GM12872 (cell line): ENCODE data around the gene ERBB4.

ENCODE experiments used
- CTCF ChIP-seq: IDR thresholded peaks from 3 replicates; pipeline ENCODE4 v1.5.1; 2011; ENCODE audit warnings: low read depth, mild to moderate bottlenecking, low read length, moderate library complexity; ENCODE audit not compliant: insufficient read depth

The ERBB4 gene

DNA sequence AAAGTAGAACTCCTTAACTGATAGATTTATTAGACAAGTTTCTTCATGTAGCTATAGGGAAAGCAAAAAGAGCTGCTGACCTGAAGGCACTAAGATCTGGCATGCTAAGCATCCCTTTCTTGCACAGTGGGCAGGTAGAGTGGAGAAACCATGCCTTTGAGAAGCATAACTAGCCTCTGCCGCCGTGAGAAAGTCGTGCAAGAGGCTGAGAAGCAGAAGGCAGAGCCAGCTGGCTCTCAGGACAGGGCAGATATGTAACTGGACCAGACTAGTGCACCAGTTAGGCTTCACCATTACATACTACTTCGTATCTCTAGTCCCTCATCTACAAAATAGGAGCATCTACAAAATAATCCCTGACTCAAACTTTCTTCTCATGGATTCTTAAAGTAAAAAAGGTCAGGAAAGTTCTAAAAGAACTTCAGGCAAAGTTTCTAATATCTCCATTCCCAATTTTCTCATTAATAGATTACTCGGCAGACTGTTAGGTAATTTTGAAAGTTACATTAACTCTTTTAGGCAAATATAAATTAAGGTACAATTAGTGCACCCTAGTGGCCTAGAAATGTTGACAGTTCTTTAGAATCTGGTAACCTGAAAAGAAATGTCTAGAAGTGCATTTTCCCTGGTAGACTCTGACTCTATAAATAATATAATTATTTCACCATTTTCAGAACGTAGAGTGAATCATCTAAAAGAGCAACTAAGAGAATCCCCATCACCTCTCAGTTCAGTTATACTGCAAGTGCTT lies 10.3 kb downstream of the ERBB4 start:
- no peak; the same call in 2 of the 3 replicates for TF ChIP-seq CTCF

GRCh38 chr2:212526059-212526458 lies 12.5 kb downstream of the ERBB4 start:
- TF ChIP-seq CTCF = no peak

- TF ChIP-seq CTCF = no peak
Measured at GRCh38 chr2:212523756-212524155, 14.8 kb downstream of the ERBB4 start.

- TF ChIP-seq CTCF = no peak
Measured at GRCh38 chr2:212520340-212520739, 18.3 kb downstream of the ERBB4 start.

DNA sequence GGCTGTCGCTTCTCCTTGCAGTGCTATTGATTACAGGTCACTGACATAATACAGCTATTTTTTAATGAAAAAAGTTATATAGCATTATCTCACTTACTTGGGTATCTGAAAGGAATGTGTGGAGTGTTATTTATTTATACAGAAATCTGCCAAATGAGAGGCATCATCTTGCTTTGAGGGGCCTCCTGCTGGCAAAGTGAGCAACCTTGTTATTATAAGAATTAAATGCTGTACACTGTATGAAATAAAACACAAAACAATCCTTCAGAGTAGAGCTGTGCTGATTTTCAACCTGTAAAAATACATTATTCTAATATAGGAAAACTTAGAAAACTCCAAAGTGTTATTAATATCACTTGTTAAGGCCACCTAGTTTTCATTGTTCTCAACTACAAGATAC lies 20.9 kb downstream of the ERBB4 start:
- no peak for TF ChIP-seq CTCF

GRCh38 chr2:212505586-212505985 lies 33.0 kb downstream of the ERBB4 start:
- no peak for TF ChIP-seq CTCF

DNA sequence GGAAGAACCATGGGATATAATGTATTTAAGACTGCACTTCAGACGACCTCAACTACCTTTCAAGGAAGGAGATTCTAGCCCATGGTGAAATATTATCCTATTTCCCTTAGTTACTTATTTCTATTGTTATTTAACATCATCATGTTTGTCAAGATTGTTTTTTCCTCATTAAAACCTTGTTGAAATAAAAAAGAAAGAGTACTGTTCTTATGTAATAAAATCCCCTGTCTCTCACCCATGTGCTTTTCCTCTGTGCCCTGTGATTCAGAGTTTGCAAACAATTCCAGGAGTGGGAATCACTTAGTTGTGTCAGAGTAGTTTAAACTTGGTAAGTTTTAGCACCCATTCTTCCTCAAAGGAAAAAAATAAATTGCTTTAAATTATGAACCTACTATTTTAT lies 43.6 kb downstream of the ERBB4 start:
- no peak for TF ChIP-seq CTCF
